CD4-positive, alpha-beta T cell (primary cell): ENCODE data around the gene CD6. TPM values are rescaled to one million over a fixed set of nuclear protein-coding genes. Genes with fewer than 3 reads are reported as not detected.
A peak's percentile ranks its signal among the peaks of the same experiment; 100 is the strongest.

Source experiments
- ATAC-seq: fragments of 200-7000 bp; cut with Tn5 transposase; one replicate; pipeline ENCODE4 v1.10.0; 2022; ENCODE audit warnings: mild to moderate bottlenecking; ENCODE audit not compliant: poor library complexity
- CTCF ChIA-PET: fragments of 350-600 bp; sonication (Branson Sonifier 250); formaldehyde crosslinking; loops from one replicate; lab custom pipeline; 2021; ENCODE audit warnings: antibody characterized with exemption, inconsistent platforms; lab: Charles Lee
- POLR2A ChIA-PET: fragments of 350-600 bp; sonication (Branson Sonifier 250); formaldehyde crosslinking; loops from one replicate; lab custom pipeline; 2021; ENCODE audit warnings: antibody characterized with exemption, inconsistent platforms; lab: Charles Lee
- DNase-seq, 14 experiments: peaks; one replicate each; pipeline ENCODE4 v3.0.0-alpha.2; 2013 to 2020; ENCODE audit warnings: mixed read lengths in 2 of 14
- H3K27ac ChIP-seq, 2 donors: one replicate each; pipeline versions ENCODE4 v1.5.1 to v1.7.0; 2013; ENCODE audit warnings: low read length in 2 of 2, low read depth in 1 of 2, mild to moderate bottlenecking in 1 of 2
- H3K27me3 ChIP-seq, 2 experiments: 1 replicate in 1 of 2; 2 replicates in 1 of 2; pipeline versions ENCODE4 v1.6.1 to v1.7.0; 2013; ENCODE audit warnings: low read length in 2 of 2, control low read depth in 1 of 2, mild to moderate bottlenecking in 1 of 2, moderate library complexity in 1 of 2; ENCODE audit not compliant: insufficient read depth in 2 of 2, control insufficient read depth in 1 of 2
- H3K36me3 ChIP-seq: one replicate; pipeline ENCODE4 v1.6.1; 2013; ENCODE audit warnings: low read length, control low read depth; ENCODE audit not compliant: insufficient read depth
- H3K4me1 ChIP-seq: one replicate; pipeline ENCODE4 v1.6.1; 2013; ENCODE audit warnings: low read length, control low read depth; ENCODE audit not compliant: insufficient read depth
- H3K4me3 ChIP-seq: one replicate; pipeline ENCODE4 v1.5.1; 2013; ENCODE audit warnings: mild to moderate bottlenecking, low read length, moderate library complexity
- H3K9me3 ChIP-seq, 2 experiments: 1 replicate in 1 of 2; 2 replicates in 1 of 2; pipeline versions ENCODE4 v1.6.1 to v1.7.0; 2013; ENCODE audit warnings: low read length in 2 of 2, mild to moderate bottlenecking in 2 of 2, control low read depth in 1 of 2, moderate library complexity in 1 of 2; ENCODE audit not compliant: control insufficient read depth in 1 of 2, insufficient read depth in 1 of 2
- H3K27ac Mint-ChIP-seq: one replicate; pipeline ENCODE4 v1.8.0; 2020; ENCODE audit warnings: mixed read lengths
- H3K27me3 Mint-ChIP-seq: one replicate; pipeline ENCODE4 v1.8.0; 2021; ENCODE audit warnings: mixed read lengths
- H3K36me3 Mint-ChIP-seq: one replicate; pipeline ENCODE4 v1.8.0; 2021; ENCODE audit warnings: low read depth, mixed read lengths
- H3K4me1 Mint-ChIP-seq: one replicate; pipeline ENCODE4 v1.8.0; 2021; ENCODE audit warnings: low read depth, mixed read lengths
- H3K4me3 Mint-ChIP-seq: one replicate; pipeline ENCODE4 v1.8.0; 2020; ENCODE audit warnings: mild to moderate bottlenecking, mixed read lengths
- H3K9me3 Mint-ChIP-seq: one replicate; pipeline ENCODE4 v1.8.0; 2020; ENCODE audit warnings: mixed read lengths
- CTCF ChIP-seq: fragments of 200-600 bp; IDR thresholded peaks from one replicate; pipeline ENCODE4 v1.8.0; 2022; ENCODE audit warnings: antibody characterized with exemption, mild to moderate bottlenecking
- intact Hi-C, 2 experiments: fragments of 100-400 bp; cut with DNase I in 1 of 2; cut with micrococcal nuclease in 1 of 2; formaldehyde crosslinking; loops; one replicate each; pipeline versions ENCODE4 v1.15.1 to v1.9.0; 2023 to 2025; cut with DNase I, micrococcal nuclease
- total RNA-seq, 174 experiments: library from RNA in 2 of 174; stranded (reverse) in 2 of 174; gene quantifications; one replicate each; pipeline ENCODE4 v1.2.3 and lab custom pipeline; 2021 to 2026

Gene CD6
- total RNA-seq, 2 experiments from 2014 or later, result 814 to 827 TPM

GRCh38 chr11:60977224-60977623 is 5.7 kb downstream of the CD6 start:
- CTCF ChIA-PET, result interaction anchor here (1.0 to 1.6 kb wide), 2 partner anchors 153 to 211 kb away, joined by 3 read pairs; no protein-coding TSS in a partner anchor
- TF ChIP-seq CTCF, result no peak
- Mint-ChIP-seq H3K27ac (peak overlapping the region; percentile 94), H3K36me3 (peaks cover 96% of the 10 kb centered on the region), H3K4me1 (peaks cover 74% of the 10 kb centered on the region), H3K27me3 (no peaks in the 10 kb centered on the region), H3K9me3 (no peaks in the 10 kb centered on the region), H3K4me3 (peak overlapping the region; percentile 91)
- H3K36me3 ChIP-seq, result peaks cover 52% of the 10 kb centered on the region
- DNase-seq, result peak in 1 of 14 experiments; percentile 20
- H3K4me1 ChIP-seq, result peaks cover 75% of the 10 kb centered on the region
- no peak for ATAC-seq
- H3K9me3 ChIP-seq, result no peaks in the 10 kb centered on the region
- peak overlapping the region; percentile 96 for H3K4me3 ChIP-seq
- no peaks in the 10 kb centered on the region for H3K27me3 ChIP-seq
- H3K27ac ChIP-seq, result peak overlapping the region; percentile 75 to 95
- POLR2A ChIA-PET, result interaction anchor here (0.5 to 2.6 kb wide), 15 partner anchors 26 to 1692 kb away, joined by 3 to 15 read pairs (median 4); no protein-coding TSS in a partner anchor
- intact Hi-C loops, result no loop called here

GRCh38 chr11:60977836-60978235 is 6.4 kb downstream of the CD6 start:
- DNase-seq (no peak), ATAC-seq (no peak)
- TF ChIP-seq CTCF, result no peak
- intact Hi-C loops, result no loop called here
- Histone ChIP-seq H3K4me1 (peaks cover 81% of the 10 kb centered on the region), H3K27me3 (no peaks in the 10 kb centered on the region), H3K27ac (peak overlapping the region; percentile 75 to 95), H3K9me3 (no peaks in the 10 kb centered on the region), H3K4me3 (peak overlapping the region; percentile 27), H3K36me3 (peaks cover 58% of the 10 kb centered on the region)
- peaks cover 96% of the 10 kb centered on the region for H3K36me3 Mint-ChIP-seq
- CTCF ChIA-PET, result interaction anchor here (1.5 kb wide), 1 partner anchor 20 kb away, joined by 3 read pairs; no protein-coding TSS in a partner anchor
- POLR2A ChIA-PET, result interaction anchor here (0.7 to 2.6 kb wide), 10 partner anchors 33 to 138 kb away, joined by 3 to 15 read pairs (median 6); no protein-coding TSS in a partner anchor
- H3K4me3 Mint-ChIP-seq, result peak overlapping the region; percentile 91
- H3K27me3 Mint-ChIP-seq, result no peaks in the 10 kb centered on the region
- peak overlapping the region; percentile 94 for H3K27ac Mint-ChIP-seq
- peaks cover 80% of the 10 kb centered on the region for H3K4me1 Mint-ChIP-seq
- no peaks in the 10 kb centered on the region for H3K9me3 Mint-ChIP-seq

GRCh38 chr11:60978546-60979380 is 7.3 kb downstream of the CD6 start:
- Mint-ChIP-seq H3K27ac (peak overlapping the region; percentile 94), H3K27me3 (no peaks in the 10 kb centered on the region), H3K9me3 (no peaks in the 10 kb centered on the region), H3K36me3 (peaks cover 97% of the 10 kb centered on the region), H3K4me3 (peak overlapping the region; percentile 91), H3K4me1 (peaks cover 87% of the 10 kb centered on the region)
- DNase-seq, result peak in 5 of 14 experiments; percentile 37 to 76 (median 71)
- ChIA-PET CTCF (interaction anchor here (0.8 to 1.6 kb wide), 5 partner anchors 9 to 86 kb away, joined by 3 to 7 read pairs (median 3); no protein-coding TSS in a partner anchor), POLR2A (interaction anchor here (0.6 to 5.1 kb wide), 17 partner anchors 25 to 150 kb away, joined by 3 to 57 read pairs (median 5); no protein-coding TSS in a partner anchor)
- TF ChIP-seq CTCF, result no peak
- Histone ChIP-seq H3K4me3 (peak overlapping the region; percentile 27), H3K9me3 (no peaks in the 10 kb centered on the region), H3K36me3 (peaks cover 60% of the 10 kb centered on the region), H3K4me1 (peaks cover 87% of the 10 kb centered on the region), H3K27ac (peak overlapping the region; percentile 75 to 95), H3K27me3 (no peaks in the 10 kb centered on the region)
- intact Hi-C loops, result no loop called here
- ATAC-seq, result peak; percentile 15
